H1 (cell line): ENCODE measurements around the gene INPP4A. TPM values are rescaled to one million over a fixed set of nuclear protein-coding genes. Genes with fewer than 3 reads are reported as not detected.

Experiments used
- EP300 ChIP-seq, 2 experiments: IDR thresholded peaks; 1 replicate in 1 of 2; 2 replicates in 1 of 2; pipeline ENCODE4 v1.6.1; 2011 to 2012; ENCODE audit warnings: low read depth in 2 of 2, low read length in 2 of 2, mild to moderate bottlenecking in 2 of 2, borderline replicate concordance in 1 of 2, inconsistent platforms in 1 of 2, moderate library complexity in 1 of 2
- GABPA ChIP-seq: IDR thresholded peaks from 2 replicates; pipeline ENCODE4 v1.6.1; 2011; ENCODE audit warnings: mild to moderate bottlenecking, low read length, moderate library complexity, borderline replicate concordance; ENCODE audit not compliant: insufficient read depth
- HDAC2 ChIP-seq, 2 experiments: fragments of 300-600 bp in 1 of 2; sonication (generic) in 1 of 2; IDR thresholded peaks; 2 replicates each; pipeline ENCODE4 v1.6.1; 2011 to 2012; ENCODE audit warnings: low read depth in 2 of 2, low read length in 2 of 2, mild to moderate bottlenecking in 2 of 2, moderate library complexity in 2 of 2, borderline replicate concordance in 1 of 2, inconsistent platforms in 1 of 2
- MAFK ChIP-seq: IDR thresholded peaks from 2 replicates; pipeline ENCODE4 v1.6.1; 2012; ENCODE audit warnings: low read depth, mild to moderate bottlenecking, improper control_type of control experiment, low read length
- SAP30 ChIP-seq: fragments of 300-600 bp; sonication (generic); IDR thresholded peaks from 2 replicates; pipeline ENCODE4 v1.7.1; 2012; ENCODE audit warnings: low read length, moderate library complexity, mild to moderate bottlenecking, inconsistent platforms; ENCODE audit not compliant: insufficient read depth, insufficient replicate concordance
- ZNF274 ChIP-seq: IDR thresholded peaks from 2 replicates; pipeline ENCODE4 v1.7.0; 2012; ENCODE audit warnings: low read length, borderline replicate concordance; ENCODE audit errors: extremely low read depth
- polyA plus RNA-seq, 7 experiments: library from polyadenylated mRNA; depleted of rRNA in 3 of 7; stranded (reverse) in 5 of 7; unstranded in 2 of 7; fragments of >200 nt in 5 of 7; fragments of 200-250 nt in 2 of 7; gene quantifications; 1 replicate in 5 of 7; 2 replicates in 1 of 7; 4 replicates in 1 of 7; pipeline versions ENCODE4 v1.2.1 to v1.2.3, GENCODE V29; 2011 to 2013; ENCODE audit warnings: missing spikeins in 2 of 7, mixed read lengths in 2 of 7
- total RNA-seq: library from RNA; stranded (reverse); fragmentation: NEBNext Ultra II Directional; extraction: Animal tissue kit (Norgen Biotek cat#: 25700); gene quantifications from 2 replicates; pipeline ENCODE4 v1.2.1, GENCODE V29; 2021

The INPP4A gene
- total and polyA plus RNA-seq, 2 of the 8 experiments (the other 6 are each of a cell fraction or from before 2014, with no cell fraction given) = 25.6 to 34.3 TPM

DNA sequence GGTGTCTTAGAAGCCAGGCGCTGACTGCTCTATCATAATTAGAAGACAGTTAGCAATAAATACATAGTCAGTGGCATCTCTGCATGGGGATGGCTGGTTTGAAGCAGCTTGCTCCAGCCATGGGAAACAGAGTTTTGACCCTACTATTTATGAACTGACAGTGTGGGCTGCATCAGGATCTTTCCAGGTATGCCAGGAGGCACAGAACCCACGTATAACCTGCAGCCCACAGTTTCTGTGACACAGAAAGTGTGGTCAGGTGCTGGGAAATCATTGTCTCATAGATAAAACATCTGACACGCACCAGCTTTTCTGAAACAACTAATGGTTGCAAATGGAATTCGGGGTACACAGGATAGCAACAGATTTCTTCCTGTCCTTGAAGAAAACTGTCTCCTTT lies 34.7 kb downstream of the INPP4A start (continued):
- no peak for TF ChIP-seq HDAC2 (IDR thresholded peaks at IDR 0.05; ENCODE audit: borderline replicate concordance in 1 of 2, low read depth in 2 of 2, low read length in 2 of 2)
- TF ChIP-seq SAP30 = no peak
- no peak for TF ChIP-seq MAFK
- no peak for TF ChIP-seq ZNF274
- TF ChIP-seq GABPA = no peak
- no peak for TF ChIP-seq EP300 (IDR thresholded peaks at IDR 0.05; ENCODE audit: borderline replicate concordance in 1 of 2, low read depth in 2 of 2, low read length in 2 of 2)
